ENCODE measurements around the gene KRTAP5-1. TPM values are rescaled to one million over a fixed set of nuclear protein-coding genes. Genes with fewer than 3 reads are reported as not detected.

The KRTAP5-1 gene
- total RNA-seq, 2 experiments from 2014 or later = not detected

- Mint-ChIP-seq H3K4me1 (ENCODE audit: low read depth) (peaks cover 18% of the 10 kb centered on the region), H3K27ac (no peak overlapping the region), H3K36me3 (ENCODE audit: low read depth) (peaks cover 1% of the 10 kb centered on the region), H3K9me3 (peaks cover 3% of the 10 kb centered on the region), H3K27me3 (peaks cover 2% of the 10 kb centered on the region), H3K4me3 (peak overlapping the region; percentile 37)
- peak; percentile 0 for ATAC-seq
- ChIA-PET CTCF (interaction anchor here (1.1 to 5.3 kb wide), 20 partner anchors 9 to 645 kb away, joined by 3 to 170 read pairs (median 6); partner anchors contain the start of gene KRTAP5-1), POLR2A (interaction anchor here (1.3 to 2.1 kb wide), 2 partner anchors 20 to 27 kb away, joined by 5 to 11 read pairs; no protein-coding TSS in a partner anchor)
- DNase-seq = no peak
- TF ChIP-seq, protein P1, sequence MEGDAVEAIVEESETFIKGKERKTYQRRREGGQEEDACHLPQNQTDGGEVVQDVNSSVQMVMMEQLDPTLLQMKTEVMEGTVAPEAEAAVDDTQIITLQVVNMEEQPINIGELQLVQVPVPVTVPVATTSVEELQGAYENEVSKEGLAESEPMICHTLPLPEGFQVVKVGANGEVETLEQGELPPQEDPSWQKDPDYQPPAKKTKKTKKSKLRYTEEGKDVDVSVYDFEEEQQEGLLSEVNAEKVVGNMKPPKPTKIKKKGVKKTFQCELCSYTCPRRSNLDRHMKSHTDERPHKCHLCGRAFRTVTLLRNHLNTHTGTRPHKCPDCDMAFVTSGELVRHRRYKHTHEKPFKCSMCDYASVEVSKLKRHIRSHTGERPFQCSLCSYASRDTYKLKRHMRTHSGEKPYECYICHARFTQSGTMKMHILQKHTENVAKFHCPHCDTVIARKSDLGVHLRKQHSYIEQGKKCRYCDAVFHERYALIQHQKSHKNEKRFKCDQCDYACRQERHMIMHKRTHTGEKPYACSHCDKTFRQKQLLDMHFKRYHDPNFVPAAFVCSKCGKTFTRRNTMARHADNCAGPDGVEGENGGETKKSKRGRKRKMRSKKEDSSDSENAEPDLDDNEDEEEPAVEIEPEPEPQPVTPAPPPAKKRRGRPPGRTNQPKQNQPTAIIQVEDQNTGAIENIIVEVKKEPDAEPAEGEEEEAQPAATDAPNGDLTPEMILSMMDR (IDR thresholded peaks at IDR 0.05) = no peak
- intact Hi-C loops (cut with micrococcal nuclease) = no loop called here
These were observed 11.2 kb downstream of the KRTAP5-1 start for GRCh38 chr11:1573903-1574237.

GRCh38 chr11:1573077-1573902 lies 11.8 kb downstream of the KRTAP5-1 start:
- H3K36me3 Mint-ChIP-seq (ENCODE audit: low read depth) = no peaks in the 10 kb centered on the region
- no peak overlapping the region for H3K27ac Mint-ChIP-seq
- intact Hi-C loops (cut with micrococcal nuclease) = no loop called here
- peaks cover 3% of the 10 kb centered on the region for H3K9me3 Mint-ChIP-seq
- ChIA-PET POLR2A (interaction anchor here (1.3 to 2.1 kb wide), 2 partner anchors 20 to 26 kb away, joined by 5 to 11 read pairs; no protein-coding TSS in a partner anchor), CTCF (interaction anchor here (1.1 to 5.3 kb wide), 15 partner anchors 9 to 429 kb away, joined by 3 to 170 read pairs (median 9); partner anchors contain the start of gene KRTAP5-1)
- peaks cover 22% of the 10 kb centered on the region for H3K4me1 Mint-ChIP-seq (ENCODE audit: low read depth)
- TF ChIP-seq, protein P1 (IDR thresholded peaks at IDR 0.05) = no peak
- H3K4me3 Mint-ChIP-seq = peak overlapping the region; percentile 37
- ATAC-seq (peak; percentile 26), DNase-seq (peak; percentile 58)
- peaks cover 2% of the 10 kb centered on the region for H3K27me3 Mint-ChIP-seq

DNA sequence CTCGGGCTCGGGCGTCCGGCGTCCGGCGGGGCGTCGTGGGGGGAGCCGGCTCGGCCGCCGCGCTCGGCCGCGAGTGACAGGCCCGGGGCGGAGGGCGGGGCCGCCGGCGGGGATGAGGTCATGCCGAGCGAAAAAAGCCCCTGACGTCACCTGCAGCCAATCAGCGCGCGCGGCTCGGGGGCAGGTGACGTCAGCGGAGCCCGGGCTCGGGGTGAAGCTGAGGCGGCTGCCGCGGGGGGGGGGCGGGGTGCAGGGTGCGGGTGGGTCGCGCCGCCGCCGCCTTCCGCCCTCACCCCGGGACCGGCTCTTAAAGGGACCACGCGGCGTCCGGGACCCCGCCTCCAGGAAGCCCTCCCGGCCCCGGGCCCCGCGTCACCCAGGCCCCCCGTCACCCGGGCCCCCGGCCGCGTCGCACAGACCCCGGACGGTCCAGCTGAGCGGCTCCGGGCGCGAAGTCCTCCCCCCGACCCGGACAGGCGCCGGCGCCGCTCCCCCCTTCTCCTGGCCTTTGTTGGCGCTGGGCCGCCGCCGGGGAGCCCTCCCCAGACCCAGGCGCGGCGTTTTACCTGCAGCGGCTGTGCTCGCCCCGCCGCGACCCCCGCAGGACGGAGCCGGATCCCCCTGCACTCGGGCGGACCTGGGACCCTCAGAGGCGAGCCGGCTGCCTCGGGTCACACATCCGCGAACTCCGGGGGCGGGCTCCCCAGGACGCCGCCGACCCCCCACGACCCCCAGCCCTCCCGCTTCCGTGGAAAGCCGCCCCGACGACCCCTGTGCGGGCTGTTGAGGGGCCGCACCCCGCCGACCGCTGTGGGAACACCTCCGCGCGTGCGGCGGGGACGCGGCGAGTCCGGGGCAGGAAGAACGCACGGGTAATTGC lies 12.6 kb downstream of the KRTAP5-1 start, which contains the start of gene DUSP8:
Gene DUSP8 (minus strand): TSS at position 75 of the 880 bp plus-strand sequence. CDS start 6,445 bp downstream, outside the sequence.
- POLR2A ChIA-PET = interaction anchor here (1.3 kb wide), 1 partner anchor 19 kb away, joined by 5 read pairs; no protein-coding TSS in a partner anchor
- TF ChIP-seq, protein P1 (IDR thresholded peaks at IDR 0.05) = no peak
- H3K4me1 Mint-ChIP-seq (ENCODE audit: low read depth) = peaks cover 22% of the 10 kb centered on the region

GRCh38 chr11:1571760-1572196 lies 13.3 kb downstream of the KRTAP5-1 start:
- H3K4me3 Mint-ChIP-seq = no peak overlapping the region
- H3K9me3 Mint-ChIP-seq = no peaks in the 10 kb centered on the region
- peaks cover 22% of the 10 kb centered on the region for H3K4me1 Mint-ChIP-seq (ENCODE audit: low read depth)
- ChIA-PET POLR2A (no interaction called here), CTCF (no interaction called here)
- DNase-seq (no peak), ATAC-seq (peak; percentile 2)
- H3K36me3 Mint-ChIP-seq (ENCODE audit: low read depth) = no peaks in the 10 kb centered on the region
- TF ChIP-seq, protein P1 (IDR thresholded peaks at IDR 0.05) = no peak
- H3K27me3 Mint-ChIP-seq = peaks cover 2% of the 10 kb centered on the region
- no peak overlapping the region for H3K27ac Mint-ChIP-seq
- intact Hi-C loops (cut with micrococcal nuclease) = no loop called here

More for the DNA sequence above, 12.6 kb downstream of the KRTAP5-1 start, which contains the start of gene DUSP8:
- Mint-ChIP-seq H3K4me3 (peak within 1 kb of the TSS; percentile 37), H3K27me3 (peaks cover 2% of the 10 kb centered on the region), H3K36me3 (ENCODE audit: low read depth) (no peaks in the 10 kb centered on the region), H3K27ac (no peak within 1 kb of the TSS), H3K9me3 (no peaks in the 10 kb centered on the region)
- CTCF ChIA-PET = interaction anchor here (2.7 to 5.3 kb wide), 4 partner anchors 8 to 25 kb away, joined by 22 to 170 read pairs (median 44); no protein-coding TSS in a partner anchor
- intact Hi-C loops (cut with micrococcal nuclease) = no loop called here
- peak; percentile 94 for DNase-seq
- peak; percentile 71 for ATAC-seq

Data from activated CD8-positive, alpha-beta T cell treated with anti-CD3 and anti-CD28 coated beads for 36 hours (primary cell).